ENCODE measurements around the gene RIF1. TPM values are rescaled to one million over a fixed set of nuclear protein-coding genes. Genes with fewer than 3 reads are reported as not detected.

RIF1 gene
- total RNA-seq, 1 donor from 2014 or later: 28.6 TPM

GRCh38 chr2:151476287-151476686 is 66.6 kb downstream of the RIF1 start:
- no peak for TF ChIP-seq CTCF (conservative IDR thresholded peaks at IDR 0.05; ENCODE audit: low read depth, low read length)
- no peak for DNase-seq (ENCODE audit: low read depth)

GRCh38 chr2:151478011-151478410 is 68.3 kb downstream of the RIF1 start:
- H3K4me3 ChIP-seq (ENCODE audit: low read depth, low read length): no peak overlapping the region
- TF ChIP-seq CTCF (conservative IDR thresholded peaks at IDR 0.05; ENCODE audit: low read depth, low read length): no peak
- no peak for DNase-seq (ENCODE audit: low read depth)

More at GRCh38 chr2:151476287-151476686, 66.6 kb downstream of the RIF1 start:
- no peak overlapping the region for H3K4me3 ChIP-seq (ENCODE audit: low read depth, low read length)

- no peak for DNase-seq (ENCODE audit: low read depth)
- H3K4me3 ChIP-seq (ENCODE audit: low read depth, low read length): no peak overlapping the region
- TF ChIP-seq CTCF (conservative IDR thresholded peaks at IDR 0.05; ENCODE audit: low read depth, low read length): no peak
Observed at GRCh38 chr2:151481744-151482143, 72.0 kb downstream of the RIF1 start.

- DNase-seq (ENCODE audit: low read depth): no peak
Observed at GRCh38 chr2:151482171-151482725, 72.5 kb downstream of the RIF1 start.

GRCh38 chr2:151483546-151483945 is 73.8 kb downstream of the RIF1 start:
- no peak for DNase-seq (ENCODE audit: low read depth)
- TF ChIP-seq CTCF (conservative IDR thresholded peaks at IDR 0.05; ENCODE audit: low read depth, low read length): no peak
- H3K4me3 ChIP-seq (ENCODE audit: low read depth, low read length): no peak overlapping the region

More at GRCh38 chr2:151482171-151482725, 72.5 kb downstream of the RIF1 start:
- H3K4me3 ChIP-seq (ENCODE audit: low read depth, low read length): no peak overlapping the region
- TF ChIP-seq CTCF (conservative IDR thresholded peaks at IDR 0.05; ENCODE audit: low read depth, low read length): no peak

- DNase-seq (ENCODE audit: low read depth): no peak
- no peak for TF ChIP-seq CTCF (conservative IDR thresholded peaks at IDR 0.05; ENCODE audit: low read depth, low read length)
- H3K4me3 ChIP-seq (ENCODE audit: low read depth, low read length): no peak overlapping the region
Observed at GRCh38 chr2:151484100-151484499, 74.4 kb downstream of the RIF1 start.

- no peak for TF ChIP-seq CTCF (conservative IDR thresholded peaks at IDR 0.05; ENCODE audit: low read depth, low read length)
- no peak for DNase-seq (ENCODE audit: low read depth)
- no peak overlapping the region for H3K4me3 ChIP-seq (ENCODE audit: low read depth, low read length)
Observed at GRCh38 chr2:151486053-151486452, 76.4 kb downstream of the RIF1 start.
